HCT116 (cell line): ENCODE data around the gene ZNF138. TPM values are rescaled to one million over a fixed set of nuclear protein-coding genes. Genes with fewer than 3 reads are reported as not detected.
"Not testable (repeated sequence)": the region's sequence is repeated elsewhere in the genome, so short reads cannot be mapped to it uniquely, and the experiment has no call there.

Experiments
- ATAC-seq: fragments of 200-7000 bp; cut with Tn5 transposase; 2 replicates; pipeline ENCODE4 v1.9.1; 2020; ENCODE audit warnings: mild to moderate bottlenecking, moderate library complexity
- BruUV-seq: library from RNA; stranded (reverse); fragments of 400-500 nt; replicated peaks from 2 replicates; lab custom pipeline; 2021; lab: Mats Ljungman, UMichigan
- CTCF ChIA-PET: fragments of 300-600 bp; sonication (Branson Sonifier 250); formaldehyde crosslinking; loops from one replicate; lab custom pipeline; 2021; ENCODE audit warnings: antibody characterized with exemption; lab: Charles Lee
- POLR2A ChIA-PET: fragments of 300-600, 350-600 bp; sonication (Branson Sonifier 250); formaldehyde crosslinking; loops from one replicate; lab custom pipeline; 2021; ENCODE audit warnings: antibody characterized with exemption; lab: Charles Lee
- RAD21 ChIA-PET, 2 experiments: fragments of 300-600 bp; sonication (Branson Sonifier 250); formaldehyde crosslinking; loops; one replicate each; lab custom pipeline; 2023; ENCODE audit warnings: low total read pairs in 2 of 2; ENCODE audit not compliant: uncharacterized antibody in 2 of 2, unreplicated experiment in 2 of 2, low non-redundant PET in 1 of 2; lab: Charles Lee
- DNase-seq: peaks from one replicate; pipeline ENCODE4 v3.0.0-alpha.2; 2010; ENCODE audit warnings: low read depth, low spot score
- H2AFZ ChIP-seq: fragments of 200-600 bp; shearing (Covaris generic), sonication (generic); 2 replicates; pipeline ENCODE4 v1.6.1; 2017; ENCODE audit warnings: low read depth, mixed run types, mixed read lengths, antibody characterized with exemption, low read length; ENCODE audit not compliant: poor library complexity, severe bottlenecking
- H3K27ac ChIP-seq: 2 replicates; pipeline ENCODE4 v1.5.1; 2012; ENCODE audit warnings: low read depth, low read length
- H3K27me3 ChIP-seq: fragments of 200-600 bp; sonication (generic); 2 replicates; pipeline ENCODE4 v1.6.1; 2016; ENCODE audit warnings: mixed run types, low read length, mixed read lengths; ENCODE audit not compliant: insufficient read depth
- H3K36me3 ChIP-seq, 2 experiments: fragments of 200-500 bp in 1 of 2; fragments of 200-600 bp in 1 of 2; sonication (Bioruptor generic) in 1 of 2; sonication (generic) in 1 of 2; 2 replicates each; pipeline versions ENCODE4 v1.5.1 to v1.6.1; 2014 to 2016; ENCODE audit warnings: low read length in 2 of 2, inconsistent platforms in 1 of 2, mixed read lengths in 1 of 2, mixed run types in 1 of 2; ENCODE audit not compliant: insufficient read depth in 2 of 2, control insufficient read depth in 1 of 2
- H3K4me1 ChIP-seq, 2 experiments: fragments of 200-600 bp in 1 of 2; sonication (generic) in 1 of 2; 2 replicates each; pipeline versions ENCODE4 v1.5.1 to v1.6.1; 2012 to 2017; ENCODE audit warnings: low read length in 2 of 2, inconsistent platforms in 1 of 2, mild to moderate bottlenecking in 1 of 2, mixed read lengths in 1 of 2, mixed run types in 1 of 2, moderate library complexity in 1 of 2; ENCODE audit not compliant: insufficient read depth in 2 of 2, control insufficient read depth in 1 of 2
- H3K4me2 ChIP-seq: fragments of 200-600 bp; sonication (generic); 2 replicates; pipeline ENCODE4 v1.6.1; 2017; ENCODE audit warnings: mixed run types, low read length, mixed read lengths
- H3K4me3 ChIP-seq, 2 experiments: fragments of 200-600 bp in 1 of 2; sonication (generic) in 1 of 2; replicated peaks in 1 of 2; 2 replicates each; pipeline ENCODE4 v1.5.1; 2011 to 2016; ENCODE audit warnings: low read length in 2 of 2, control low read depth in 1 of 2, low read depth in 1 of 2, mild to moderate bottlenecking in 1 of 2, mixed read lengths in 1 of 2, mixed run types in 1 of 2
- H3K79me2 ChIP-seq: fragments of 200-600 bp; sonication (generic); 2 replicates; pipeline ENCODE4 v1.6.1; 2017; ENCODE audit warnings: mild to moderate bottlenecking, mixed run types, low read length, moderate library complexity, mixed read lengths; ENCODE audit not compliant: insufficient read depth
- H3K9ac ChIP-seq: fragments of 200-600 bp; sonication (generic); 2 replicates; pipeline ENCODE4 v1.6.1; 2016; ENCODE audit warnings: low read length, mixed read lengths
- H3K9me2 ChIP-seq: fragments of 200-600 bp; sonication (generic), shearing (Covaris generic); 2 replicates; pipeline ENCODE4 v1.6.1; 2017; ENCODE audit warnings: mixed run types, mild to moderate bottlenecking, moderate library complexity; ENCODE audit not compliant: insufficient read depth
- H3K9me3 ChIP-seq, 2 experiments: fragments of 200-500 bp in 1 of 2; fragments of 200-600 bp in 1 of 2; sonication (Bioruptor generic) in 1 of 2; sonication (generic) in 1 of 2; 2 replicates each; pipeline ENCODE4 v1.6.1; 2014 to 2017; ENCODE audit warnings: low read length in 2 of 2, mixed read lengths in 2 of 2, inconsistent platforms in 1 of 2, low read depth in 1 of 2, mild to moderate bottlenecking in 1 of 2, mixed run types in 1 of 2, moderate library complexity in 1 of 2; ENCODE audit not compliant: control insufficient read depth in 1 of 2, insufficient read depth in 1 of 2
- H4K20me1 ChIP-seq: fragments of 200-600 bp; sonication (generic), shearing (Covaris generic); 2 replicates; pipeline ENCODE4 v1.6.1; 2017; ENCODE audit warnings: mixed run types, mild to moderate bottlenecking, moderate library complexity; ENCODE audit not compliant: insufficient read depth
- CBX3 ChIP-seq: IDR thresholded peaks from 2 replicates; pipeline ENCODE4 v1.6.1; 2012; ENCODE audit warnings: low read depth
- JUND ChIP-seq: IDR thresholded peaks from 2 replicates; pipeline ENCODE4 v1.6.1; 2012
- RAD21 ChIP-seq: IDR thresholded peaks from 2 replicates; pipeline ENCODE4 v1.6.1; 2012; ENCODE audit warnings: low read depth, mild to moderate bottlenecking
- TCF7L2 ChIP-seq: IDR thresholded peaks from 2 replicates; pipeline ENCODE4 v1.7.0; 2011; ENCODE audit warnings: borderline replicate concordance, inconsistent platforms; ENCODE audit not compliant: insufficient read depth, insufficient read length; ENCODE audit errors: extremely low read depth
- ZNF274 ChIP-seq: fragments of 200-500 bp; sonication (Bioruptor generic); IDR thresholded peaks from 2 replicates; pipeline ENCODE4 v1.6.1; 2014; ENCODE audit warnings: mild to moderate bottlenecking, low read depth, low read length, inconsistent platforms
- intact Hi-C: fragments of 100-400 bp; cut with micrococcal nuclease; formaldehyde crosslinking; loops from 2 replicates; pipeline ENCODE4 v1.10.0; 2022
- total RNA-seq: library from RNA; stranded (reverse); gene quantifications from one replicate; pipeline ENCODE4 v1.2.1, GENCODE V29; 2021; ENCODE audit not compliant: unreplicated experiment

ZNF138 gene
- total RNA-seq, 1 experiment from 2014 or later, result 10.1 TPM

DNA sequence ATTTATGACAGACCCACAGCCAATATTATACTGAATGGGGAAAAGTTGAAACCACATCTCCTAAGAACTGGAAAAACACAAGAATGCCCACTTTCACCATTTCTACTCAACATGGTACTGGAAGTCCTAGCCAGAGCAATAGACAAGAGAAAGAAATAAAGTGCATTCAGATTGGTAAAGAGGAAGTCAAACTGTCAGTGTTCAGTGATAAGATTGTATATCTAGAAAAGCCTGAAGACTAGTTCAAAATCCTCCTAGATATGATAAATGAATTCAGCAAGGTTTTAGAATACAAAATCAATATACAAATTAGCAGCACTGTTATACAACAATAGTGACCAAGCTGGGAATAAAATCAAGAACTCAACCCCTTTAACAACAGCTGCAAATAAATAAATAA, 6.9 kb upstream of the ZNF138 start:
- H2AFZ ChIP-seq, result no peak overlapping the region
- no peak overlapping the region for H3K4me2 ChIP-seq
- H3K4me3 ChIP-seq, result no peak overlapping the region
- no peak for DNase-seq
- no TSS peak for BruUV-seq
- no peak for ATAC-seq
- no peaks in the 10 kb centered on the region for H3K9me3 ChIP-seq
- no peaks in the 10 kb centered on the region for H3K79me2 ChIP-seq
- TF ChIP-seq RAD21 (no peak), TCF7L2 (no peak), CBX3 (no peak), JUND (no peak), ZNF274 (no peak)
- ChIA-PET CTCF (no interaction called here), RAD21 (no interaction called here), POLR2A (no interaction called here)
- intact Hi-C loops, result no loop called here
- no peak overlapping the region for H3K9ac ChIP-seq
- H3K36me3 ChIP-seq, result no peaks in the 10 kb centered on the region
- H3K9me2 ChIP-seq, result no peaks in the 10 kb centered on the region
- no peaks in the 10 kb centered on the region for H4K20me1 ChIP-seq
- H3K27ac ChIP-seq, result no peak overlapping the region
- H3K27me3 ChIP-seq, result no peaks in the 10 kb centered on the region
- no peaks in the 10 kb centered on the region for H3K4me1 ChIP-seq

DNA sequence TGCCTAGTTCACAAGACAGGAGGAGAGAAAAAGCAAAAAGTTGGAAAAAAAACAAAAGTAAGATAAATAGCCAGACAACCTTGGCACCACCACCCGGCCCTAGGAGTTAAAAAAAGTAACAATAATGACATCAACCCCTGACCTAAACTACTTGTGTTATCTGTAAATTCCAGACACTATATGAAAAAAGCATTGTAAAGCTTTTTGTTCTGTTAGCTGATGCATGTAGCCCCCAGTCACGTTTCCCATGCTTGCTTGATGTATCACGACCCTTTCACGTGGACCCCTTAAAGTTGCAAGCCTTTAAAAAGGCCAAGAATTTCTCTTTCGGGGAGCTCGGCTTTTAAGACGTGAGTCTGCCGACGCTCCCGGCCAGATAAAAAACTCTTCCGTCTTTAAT, 5.0 kb upstream of the ZNF138 start:
- H3K9ac ChIP-seq, H3K36me3 ChIP-seq, BruUV-seq, H3K9me2 ChIP-seq, ATAC-seq, intact Hi-C loops, DNase-seq, H3K9me3 ChIP-seq, H2AFZ ChIP-seq, H3K79me2 ChIP-seq, POLR2A ChIA-PET, H3K4me3 ChIP-seq, H4K20me1 ChIP-seq, H3K4me1 ChIP-seq, RAD21 ChIA-PET, H3K4me2 ChIP-seq, H3K27ac ChIP-seq, H3K27me3 ChIP-seq, CTCF ChIA-PET: not testable (repeated sequence)
